Right renal cortex interstitium (tissue), 3 donors: ENCODE data around the gene CACNA1D. TPM values are rescaled to one million over a fixed set of nuclear protein-coding genes. Genes with fewer than 3 reads are reported as not detected.

Source experiments
- DNase-seq, 3 donors: peaks; one replicate each; pipeline ENCODE4 v3.0.0-alpha.2; 2013; ENCODE audit warnings: low read depth in 3 of 3, low spot score in 2 of 3
- polyA plus RNA-seq, 3 donors: library from polyadenylated mRNA; unstranded; fragments of 120-200 nt; gene quantifications; one replicate each; pipeline ENCODE4 v1.2.1, GENCODE V29; 2013; ENCODE audit not compliant: insufficient read length in 3 of 3

The CACNA1D gene
- polyA plus RNA-seq, 3 donors: 7.7 to 14.7 (median 9.1) TPM

- DNase-seq: no peak
Observed at GRCh38 chr3:53773611-53774368, 279.4 kb downstream of the CACNA1D start.

DNA sequence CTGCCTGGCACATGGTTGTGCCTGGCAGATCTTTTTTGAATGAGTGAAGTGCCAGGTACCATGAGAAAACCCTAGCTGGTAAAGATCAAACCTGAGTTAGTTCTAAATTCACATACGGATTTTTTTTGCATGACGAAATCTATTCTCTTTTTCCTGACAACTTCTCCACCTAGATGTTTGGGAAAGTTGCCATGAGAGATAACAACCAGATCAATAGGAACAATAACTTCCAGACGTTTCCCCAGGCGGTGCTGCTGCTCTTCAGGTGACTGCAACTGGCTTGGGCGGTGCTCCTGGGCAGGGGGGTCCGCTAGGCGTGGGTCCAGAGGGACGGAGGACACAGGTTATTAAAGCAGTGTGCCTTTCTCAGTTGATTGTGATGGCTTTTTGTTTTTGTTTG, 280.0 kb downstream of the CACNA1D start:
- no peak for DNase-seq

GRCh38 chr3:53775018-53775417, 280.6 kb downstream of the CACNA1D start:
- no peak for DNase-seq

- DNase-seq: no peak
Observed at GRCh38 chr3:53775834-53776251, 281.4 kb downstream of the CACNA1D start.

GRCh38 chr3:53776494-53777101, 282.2 kb downstream of the CACNA1D start:
- no peak for DNase-seq

GRCh38 chr3:53777468-53777867, 283.1 kb downstream of the CACNA1D start:
- DNase-seq: no peak

DNA sequence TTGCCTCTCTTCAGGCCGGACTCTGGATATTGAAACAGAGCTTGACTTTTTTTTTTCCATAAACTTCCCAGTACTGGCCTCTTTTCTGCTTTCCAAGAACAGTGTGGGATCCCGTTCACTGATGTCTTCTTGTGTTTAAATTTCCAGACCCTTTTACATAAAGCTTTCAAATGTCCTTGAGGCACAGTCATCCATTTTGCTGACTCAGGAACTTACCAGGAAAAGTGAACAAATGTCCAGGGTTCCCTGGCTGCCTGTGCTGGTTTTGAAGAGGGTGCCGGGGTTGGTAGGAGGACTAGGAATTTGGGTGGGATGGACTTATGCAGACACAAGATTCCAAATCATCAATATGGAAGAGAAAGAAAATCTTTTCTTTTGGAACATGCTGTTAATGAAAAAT, 283.7 kb downstream of the CACNA1D start:
- no peak for DNase-seq

GRCh38 chr3:53780171-53780570, 285.8 kb downstream of the CACNA1D start:
- DNase-seq: no peak

GRCh38 chr3:53780806-53781205, 286.4 kb downstream of the CACNA1D start:
- no peak for DNase-seq

- no peak for DNase-seq
Observed at GRCh38 chr3:53787016-53787415, 292.6 kb downstream of the CACNA1D start.

DNA sequence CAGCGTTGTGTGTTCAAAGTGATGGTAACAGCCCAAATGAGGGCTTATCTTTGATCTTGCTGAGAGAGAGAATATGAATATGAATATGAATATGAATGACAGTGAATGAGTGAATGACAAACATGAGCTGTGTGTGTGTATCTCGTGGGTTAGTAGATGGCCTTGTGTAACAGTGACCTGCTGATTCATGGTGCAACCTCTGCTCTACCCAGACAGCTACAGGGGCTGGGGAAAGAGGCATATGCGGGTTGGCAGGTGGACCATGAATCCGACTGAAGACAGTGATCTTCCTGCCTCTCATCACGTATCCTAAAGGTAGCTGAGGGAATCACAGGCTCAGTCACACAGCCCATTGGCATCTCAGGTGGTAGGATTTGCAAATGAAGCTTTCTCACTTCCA, 293.6 kb downstream of the CACNA1D start:
- no peak for DNase-seq

DNA sequence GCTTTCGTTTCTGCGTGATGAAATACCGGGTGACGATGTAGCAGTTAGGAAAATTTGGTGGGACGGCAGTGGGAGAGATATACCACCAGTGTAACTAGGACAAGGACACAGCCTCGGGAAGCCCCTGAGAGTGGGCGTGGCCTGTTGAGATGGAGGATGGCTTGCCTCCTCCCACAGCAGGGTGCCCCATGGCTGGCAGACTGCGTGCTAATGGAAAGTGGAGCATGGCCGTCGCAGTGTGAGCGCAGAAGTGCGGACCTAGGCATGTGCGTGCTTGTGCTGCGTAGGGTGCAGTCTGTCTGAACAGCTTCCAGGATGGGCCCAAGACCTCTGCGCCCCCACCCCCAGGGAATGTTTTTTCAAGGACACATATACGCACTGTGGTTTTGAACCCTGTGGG, 295.0 kb downstream of the CACNA1D start:
- DNase-seq: no peak

GRCh38 chr3:53790470-53790869, 296.1 kb downstream of the CACNA1D start:
- no peak for DNase-seq

- DNase-seq: no peak
Observed at GRCh38 chr3:53791317-53791716, 296.9 kb downstream of the CACNA1D start.

DNA sequence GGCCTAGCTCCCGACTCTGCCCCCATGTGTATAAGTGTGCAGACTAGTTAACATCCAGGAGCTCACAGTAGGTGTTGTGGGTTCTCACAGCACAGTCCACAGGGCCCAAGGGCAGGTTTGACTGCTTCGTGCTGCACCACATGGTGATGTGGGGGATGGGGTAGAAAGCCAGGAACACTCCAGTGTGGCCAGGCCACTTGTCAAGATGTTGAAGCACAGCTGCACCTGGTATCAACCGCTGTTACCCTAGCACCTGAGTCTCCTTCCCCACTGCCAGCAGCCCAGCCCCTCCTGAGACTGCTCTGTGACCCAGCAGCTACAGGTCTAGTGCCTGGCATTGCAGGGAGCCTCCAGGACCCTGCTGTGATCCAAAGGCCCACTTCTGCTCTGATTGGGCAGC, 298.5 kb downstream of the CACNA1D start:
- DNase-seq: no peak

DNA sequence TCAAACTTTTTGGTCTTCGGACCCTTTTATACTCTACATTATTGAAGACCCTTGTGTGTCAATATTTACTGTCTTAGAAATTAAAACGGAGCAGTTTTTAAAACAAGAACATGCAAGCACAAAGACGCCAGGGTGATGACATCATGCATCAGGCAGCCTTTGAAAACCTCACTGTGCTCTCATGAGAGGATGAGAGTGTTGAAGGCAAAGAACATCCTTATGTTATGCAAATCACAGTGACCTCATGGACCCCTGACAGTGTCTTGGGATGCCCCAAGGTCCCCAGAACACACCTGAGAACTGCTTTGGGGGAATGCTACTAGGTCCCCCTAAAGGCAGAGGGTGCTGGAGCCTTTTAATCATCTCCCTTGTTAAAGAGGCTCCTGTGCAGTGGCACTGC, 300.2 kb downstream of the CACNA1D start:
- DNase-seq: no peak

- no peak for DNase-seq
Observed at GRCh38 chr3:53795176-53795575, 300.8 kb downstream of the CACNA1D start.

- no peak for DNase-seq
Observed at GRCh38 chr3:53795789-53796560, 301.6 kb downstream of the CACNA1D start.

DNA sequence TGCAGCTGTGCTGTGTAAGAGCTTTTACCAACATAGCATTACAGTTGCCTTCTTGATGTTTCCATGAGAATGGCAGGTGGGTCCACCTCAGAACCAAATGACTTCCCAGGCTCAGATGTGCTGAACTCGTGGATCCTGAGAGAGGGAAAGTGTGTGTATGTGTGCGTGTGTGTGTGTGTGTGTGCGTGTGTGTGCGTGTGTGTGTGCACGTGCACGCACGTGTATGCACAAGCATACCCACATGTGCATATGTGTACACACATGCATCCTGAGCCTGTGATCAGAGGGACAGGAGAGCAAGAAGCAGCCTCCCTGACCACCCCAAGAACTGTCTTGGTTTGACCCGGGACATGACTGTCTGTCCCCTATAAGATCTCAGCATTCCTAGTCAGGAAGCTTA, 303.7 kb downstream of the CACNA1D start:
- no peak for DNase-seq

- DNase-seq: no peak
Observed at GRCh38 chr3:53799338-53799865, 305.0 kb downstream of the CACNA1D start.
